Measurements from ENCODE around the gene COMT.

COMT gene

GRCh38 chr22:19996694-19997384 is 55.3 kb downstream of the COMT start:
- DNase-seq (ENCODE audit: low read depth), result no peak

- DNase-seq (ENCODE audit: low read depth), result no peak
These were observed 56.1 kb downstream of the COMT start for GRCh38 chr22:19997561-19998231.

GRCh38 chr22:19998232-19998951 is 56.8 kb downstream of the COMT start:
- DNase-seq (ENCODE audit: low read depth), result no peak

GRCh38 chr22:19998991-19999820 is 57.6 kb downstream of the COMT start:
- DNase-seq (ENCODE audit: low read depth), result no peak

GRCh38 chr22:20000246-20001081 is 58.9 kb downstream of the COMT start:
- DNase-seq (ENCODE audit: low read depth), result no peak

GRCh38 chr22:20001082-20001638 is 59.6 kb downstream of the COMT start:
- DNase-seq (ENCODE audit: low read depth), result no peak

- no peak for DNase-seq (ENCODE audit: low read depth)
These were observed 60.6 kb downstream of the COMT start for GRCh38 chr22:20002128-20002527.

- DNase-seq (ENCODE audit: low read depth), result no peak
These were observed 61.1 kb downstream of the COMT start for GRCh38 chr22:20002636-20003035.

GRCh38 chr22:20003304-20003703 is 61.7 kb downstream of the COMT start:
- DNase-seq (ENCODE audit: low read depth), result no peak

- no peak for DNase-seq (ENCODE audit: low read depth)
These were observed 62.9 kb downstream of the COMT start for GRCh38 chr22:20004464-20004863.

- no peak for DNase-seq (ENCODE audit: low read depth)
These were observed 66.8 kb downstream of the COMT start for GRCh38 chr22:20008221-20008995.

GRCh38 chr22:20009018-20009491 is 67.5 kb downstream of the COMT start:
- DNase-seq (ENCODE audit: low read depth), result no peak

GRCh38 chr22:20009582-20010306 is 68.2 kb downstream of the COMT start:
- DNase-seq (ENCODE audit: low read depth), result no peak

- no peak for DNase-seq (ENCODE audit: low read depth)
These were observed 68.9 kb downstream of the COMT start for GRCh38 chr22:20010307-20011122.

GRCh38 chr22:20011123-20011992 is 69.8 kb downstream of the COMT start:
- no peak for DNase-seq (ENCODE audit: low read depth)

GRCh38 chr22:20011993-20012740 is 70.6 kb downstream of the COMT start:
- DNase-seq (ENCODE audit: low read depth), result no peak

Measured in activated T-helper 1 cell treated with Interleukin-2 at 50 U/mL for 16 hours (primary cell).